ENCODE results near the gene WDR35.
"Not testable (repeated sequence)": the region's sequence is repeated elsewhere in the genome, so short reads cannot be mapped to it uniquely, and the experiment has no call there.

WDR35 gene

GRCh38 chr2:19881908-19882265 is 108.0 kb downstream of the WDR35 start:
- no peak for DNase-seq (ENCODE audit: low read depth)
- H3K4me3 ChIP-seq (ENCODE audit: low read depth, low read length) = no peak overlapping the region
- TF ChIP-seq, protein P1, sequence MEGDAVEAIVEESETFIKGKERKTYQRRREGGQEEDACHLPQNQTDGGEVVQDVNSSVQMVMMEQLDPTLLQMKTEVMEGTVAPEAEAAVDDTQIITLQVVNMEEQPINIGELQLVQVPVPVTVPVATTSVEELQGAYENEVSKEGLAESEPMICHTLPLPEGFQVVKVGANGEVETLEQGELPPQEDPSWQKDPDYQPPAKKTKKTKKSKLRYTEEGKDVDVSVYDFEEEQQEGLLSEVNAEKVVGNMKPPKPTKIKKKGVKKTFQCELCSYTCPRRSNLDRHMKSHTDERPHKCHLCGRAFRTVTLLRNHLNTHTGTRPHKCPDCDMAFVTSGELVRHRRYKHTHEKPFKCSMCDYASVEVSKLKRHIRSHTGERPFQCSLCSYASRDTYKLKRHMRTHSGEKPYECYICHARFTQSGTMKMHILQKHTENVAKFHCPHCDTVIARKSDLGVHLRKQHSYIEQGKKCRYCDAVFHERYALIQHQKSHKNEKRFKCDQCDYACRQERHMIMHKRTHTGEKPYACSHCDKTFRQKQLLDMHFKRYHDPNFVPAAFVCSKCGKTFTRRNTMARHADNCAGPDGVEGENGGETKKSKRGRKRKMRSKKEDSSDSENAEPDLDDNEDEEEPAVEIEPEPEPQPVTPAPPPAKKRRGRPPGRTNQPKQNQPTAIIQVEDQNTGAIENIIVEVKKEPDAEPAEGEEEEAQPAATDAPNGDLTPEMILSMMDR (IDR thresholded peaks at IDR 0.05; ENCODE audit: low read depth, low read length, missing control alignments) = no peak

DNA sequence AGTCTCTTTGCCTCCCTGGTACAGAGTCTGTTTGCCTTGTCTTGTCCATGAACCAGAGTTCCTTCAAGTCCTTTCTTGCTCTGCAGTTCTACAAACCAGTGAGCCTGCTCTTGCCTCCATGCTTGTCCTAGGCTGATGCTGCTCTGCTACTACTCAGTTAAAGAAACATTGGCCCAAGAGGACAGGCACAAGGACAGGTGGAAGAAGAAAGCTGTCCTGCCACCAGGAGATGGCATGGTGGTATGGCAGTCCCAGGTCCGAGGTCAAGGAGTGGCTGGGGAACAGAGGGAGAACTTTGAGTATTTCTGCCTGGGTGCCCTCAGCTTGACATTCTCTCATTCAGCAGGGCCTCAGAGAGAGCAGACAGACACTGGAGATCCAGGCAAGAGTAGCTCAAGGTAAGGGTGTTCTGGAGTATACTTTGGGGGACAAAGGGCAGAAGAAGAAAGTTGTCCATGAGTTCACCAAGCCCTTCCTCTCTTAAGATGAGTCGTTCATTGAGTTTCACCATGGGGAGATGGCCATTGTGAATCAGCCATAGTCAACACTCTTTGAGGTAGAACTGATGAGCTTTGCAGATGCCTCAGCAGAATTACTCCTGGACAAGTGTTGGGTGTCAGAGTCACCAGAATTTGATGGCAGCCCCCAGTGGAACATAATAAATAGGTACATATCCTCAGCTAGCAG is 108.5 kb downstream of the WDR35 start:
- no peak for DNase-seq (ENCODE audit: low read depth)
- TF ChIP-seq, protein P1 (IDR thresholded peaks at IDR 0.05; ENCODE audit: low read depth, low read length, missing control alignments) = no peak
- no peak overlapping the region for H3K4me3 ChIP-seq (ENCODE audit: low read depth, low read length)

- not testable (repeated sequence) for H3K4me3 ChIP-seq (ENCODE audit: low read depth, low read length); DNase-seq (ENCODE audit: low read depth)
Measured at GRCh38 chr2:19880191-19880590, 109.7 kb downstream of the WDR35 start.

- TF ChIP-seq, protein P1 (IDR thresholded peaks at IDR 0.05; ENCODE audit: low read depth, low read length, missing control alignments) = no peak
- no peak overlapping the region for H3K4me3 ChIP-seq (ENCODE audit: low read depth, low read length)
- no peak for DNase-seq (ENCODE audit: low read depth)
Measured at GRCh38 chr2:19879120-19879519, 110.8 kb downstream of the WDR35 start.

GRCh38 chr2:19878268-19879046 is 111.4 kb downstream of the WDR35 start:
- no peak overlapping the region for H3K4me3 ChIP-seq (ENCODE audit: low read depth, low read length)
- DNase-seq (ENCODE audit: low read depth) = no peak
- TF ChIP-seq, protein P1 (IDR thresholded peaks at IDR 0.05; ENCODE audit: low read depth, low read length, missing control alignments) = no peak

GRCh38 chr2:19876751-19877150 is 113.2 kb downstream of the WDR35 start:
- DNase-seq (ENCODE audit: low read depth) = no peak
- TF ChIP-seq, protein P1 (IDR thresholded peaks at IDR 0.05; ENCODE audit: low read depth, low read length, missing control alignments) = no peak
- no peak overlapping the region for H3K4me3 ChIP-seq (ENCODE audit: low read depth, low read length)

GRCh38 chr2:19875280-19875679 is 114.6 kb downstream of the WDR35 start:
- DNase-seq (ENCODE audit: low read depth) = no peak
- TF ChIP-seq, protein P1 (IDR thresholded peaks at IDR 0.05; ENCODE audit: low read depth, low read length, missing control alignments) = no peak
- no peak overlapping the region for H3K4me3 ChIP-seq (ENCODE audit: low read depth, low read length)
